DMS 273 (cell line): ENCODE results near the gene TFPI.
A peak's percentile ranks its signal among the peaks of the same experiment; 100 is the strongest.
"Not testable (repeated sequence)": the region's sequence is repeated elsewhere in the genome, so short reads cannot be mapped to it uniquely, and the experiment has no call there.

Source experiments
- DNase-seq: peaks from one replicate; lab custom pipeline; 2025; ENCODE audit not compliant: unreplicated experiment; lab: John Stamatoyannopoulos, UW

Gene TFPI

DNA sequence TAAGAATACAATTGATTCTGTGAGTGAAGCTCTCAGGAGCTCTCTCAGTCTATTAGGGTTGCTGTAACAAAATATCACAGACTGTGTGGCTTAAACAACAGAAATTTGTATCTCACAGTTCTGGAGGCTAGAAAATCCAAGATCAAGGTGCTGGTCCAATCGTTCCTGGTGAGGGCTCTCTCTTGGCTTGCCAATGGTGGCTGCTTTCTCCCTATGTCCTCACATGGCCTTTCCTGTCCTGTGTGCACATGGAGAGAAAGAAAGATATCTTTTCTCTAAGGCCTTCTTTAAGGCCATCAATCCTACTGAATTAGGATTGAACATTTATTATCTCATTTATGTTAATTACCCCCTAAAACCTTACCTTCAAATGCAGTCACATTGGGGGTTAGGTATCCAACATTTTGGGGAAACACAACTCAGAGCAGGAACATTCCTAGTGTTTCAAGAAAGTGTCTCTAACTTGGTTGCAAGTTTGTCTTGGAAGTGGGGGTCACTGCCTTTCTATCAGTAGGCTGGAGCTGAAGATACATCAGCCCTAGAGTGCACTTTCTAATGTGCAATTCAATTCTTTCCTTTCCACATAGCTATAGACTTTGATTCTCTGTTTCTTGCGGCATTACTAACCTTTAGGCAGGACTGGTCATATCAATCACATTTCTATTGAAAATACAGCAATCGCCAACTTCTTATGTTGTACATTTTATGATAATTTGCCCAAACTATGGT lies 24.8 kb downstream of the TFPI start:
- DNase-seq = no peak

DNA sequence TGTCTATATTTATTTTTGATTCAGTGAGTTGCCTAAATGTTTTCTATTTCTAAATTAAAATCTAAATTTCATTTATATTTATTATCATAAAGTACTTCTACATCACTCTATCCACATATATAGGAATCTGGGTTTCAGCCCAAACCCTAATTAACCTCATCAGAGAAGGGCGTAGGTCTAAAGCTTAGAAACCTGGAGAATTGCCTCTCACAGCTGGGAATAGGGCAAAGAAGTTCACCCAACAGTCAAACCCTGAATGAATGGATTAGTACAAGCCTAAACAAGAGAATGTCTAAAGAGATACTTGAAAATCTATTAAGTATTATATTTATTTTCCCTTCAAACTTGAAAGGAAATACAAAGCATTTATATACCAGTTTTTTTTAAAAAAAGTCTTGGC lies 26.2 kb downstream of the TFPI start:
- DNase-seq = no peak

DNA sequence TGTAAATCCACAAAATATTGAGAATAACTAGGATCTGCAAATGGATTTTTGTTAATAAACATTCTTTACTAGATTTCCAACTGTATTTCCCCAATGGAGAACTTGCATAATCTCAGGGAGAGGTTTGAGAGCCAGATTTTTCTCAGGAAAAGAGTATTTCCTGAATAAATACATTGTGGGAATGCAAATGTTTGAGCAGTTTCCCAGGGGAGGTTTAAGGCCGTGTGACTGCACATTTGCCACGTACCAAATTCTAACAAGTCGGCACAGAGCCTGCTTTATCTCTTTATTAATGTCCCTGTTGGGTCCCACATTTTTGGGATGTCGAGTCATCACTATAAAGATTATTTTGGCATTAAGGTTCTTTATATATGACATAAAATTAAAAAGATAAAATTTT lies 27.0 kb downstream of the TFPI start:
- DNase-seq = peak; percentile 20

DNA sequence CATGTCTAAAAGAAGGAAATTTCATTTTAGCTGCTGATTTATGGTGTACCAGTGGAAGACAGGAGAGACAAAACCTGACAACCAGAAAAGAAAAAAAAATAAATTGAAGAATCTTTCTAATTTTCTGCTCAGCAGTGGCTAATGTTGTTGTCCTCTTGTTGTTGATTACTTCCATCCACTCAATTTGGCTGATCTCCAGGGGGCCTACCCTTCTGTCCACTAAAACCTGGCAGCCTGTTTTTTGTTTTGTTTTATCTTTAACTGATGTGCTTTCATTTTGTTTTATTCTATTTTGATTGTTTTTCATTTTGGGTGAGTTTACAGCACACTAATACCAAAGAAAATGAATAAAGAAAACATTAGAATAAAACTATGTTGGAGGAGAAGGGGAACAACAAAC lies 27.4 kb downstream of the TFPI start:
- peak; percentile 38 for DNase-seq

DNA sequence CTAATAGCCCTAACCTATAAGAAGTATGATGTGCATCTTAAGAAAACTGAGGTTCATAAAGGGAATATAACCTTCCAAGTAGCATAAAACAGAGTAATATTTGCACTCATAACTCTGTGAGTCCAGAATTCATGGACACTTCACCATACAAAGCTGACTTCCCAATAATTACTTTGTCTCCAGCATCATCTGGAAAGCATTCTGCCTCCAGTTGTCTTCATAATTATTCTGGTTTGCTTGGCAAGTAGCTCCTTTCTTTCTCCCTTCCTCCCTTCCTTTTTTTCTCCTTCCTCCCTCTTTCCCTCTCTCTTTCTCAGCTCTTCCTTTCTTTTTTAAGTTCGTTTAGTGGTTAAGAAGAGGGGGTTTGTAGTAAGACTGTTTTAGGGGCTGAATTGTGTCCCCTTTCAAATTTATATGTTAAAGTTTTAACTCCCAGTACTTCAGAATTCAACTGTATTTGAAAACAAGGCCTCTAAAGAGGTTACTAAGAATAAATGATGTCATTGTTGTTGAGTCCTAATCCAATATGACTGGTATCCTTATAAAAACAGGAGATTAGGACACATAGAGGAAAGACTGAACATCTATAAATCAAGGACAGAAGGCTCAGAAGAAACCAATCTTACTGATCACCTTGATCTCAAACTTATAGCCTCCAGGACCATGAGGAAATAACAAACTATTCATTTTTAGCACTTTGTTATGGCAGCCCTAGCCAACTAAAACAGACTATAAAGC lies 28.9 kb downstream of the TFPI start:
- DNase-seq = no peak

DNA sequence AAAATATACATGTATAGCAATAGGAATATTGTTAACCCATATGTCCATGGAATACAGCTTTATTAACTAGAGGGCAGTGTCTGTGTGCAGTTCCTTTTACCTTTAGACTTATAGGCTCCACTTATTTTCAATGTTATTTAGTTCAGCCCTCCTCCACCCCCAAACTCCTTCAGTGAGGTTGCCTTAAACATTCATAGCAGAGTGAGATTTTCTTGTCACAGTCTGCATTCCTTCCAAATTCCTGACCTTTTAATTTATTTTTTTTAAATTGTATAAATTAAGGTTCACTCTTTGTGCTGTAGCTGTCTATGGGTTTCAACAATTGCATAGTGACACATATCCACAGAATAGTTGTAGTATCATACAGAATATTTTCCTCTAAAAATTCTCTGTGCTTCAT lies 30.9 kb downstream of the TFPI start:
- DNase-seq = no peak

DNA sequence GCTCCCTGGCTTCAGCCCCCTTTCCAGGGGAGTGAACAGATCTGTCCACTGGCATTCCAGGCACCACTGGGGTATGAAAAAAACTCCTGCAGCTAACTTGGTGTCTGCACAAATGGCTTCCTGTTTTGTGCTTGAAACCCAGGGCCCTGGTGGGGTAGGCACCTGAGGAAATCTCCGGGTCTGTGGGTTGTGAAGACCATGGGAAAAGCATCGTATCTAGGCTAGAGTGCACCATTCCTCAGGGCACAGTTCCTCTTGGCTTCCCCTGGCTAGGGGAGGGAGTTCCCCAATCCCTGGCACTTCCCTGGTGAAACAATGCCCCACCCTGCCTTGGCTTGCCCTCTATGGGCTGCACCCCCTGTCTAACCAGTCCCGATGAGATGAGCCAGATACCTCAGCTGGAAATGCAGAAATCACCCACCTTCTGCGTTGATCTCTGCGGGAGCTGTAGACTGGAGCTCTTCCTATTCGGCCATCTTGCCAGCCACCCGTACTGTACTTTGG lies 34.1 kb downstream of the TFPI start:
- DNase-seq = no peak

DNA sequence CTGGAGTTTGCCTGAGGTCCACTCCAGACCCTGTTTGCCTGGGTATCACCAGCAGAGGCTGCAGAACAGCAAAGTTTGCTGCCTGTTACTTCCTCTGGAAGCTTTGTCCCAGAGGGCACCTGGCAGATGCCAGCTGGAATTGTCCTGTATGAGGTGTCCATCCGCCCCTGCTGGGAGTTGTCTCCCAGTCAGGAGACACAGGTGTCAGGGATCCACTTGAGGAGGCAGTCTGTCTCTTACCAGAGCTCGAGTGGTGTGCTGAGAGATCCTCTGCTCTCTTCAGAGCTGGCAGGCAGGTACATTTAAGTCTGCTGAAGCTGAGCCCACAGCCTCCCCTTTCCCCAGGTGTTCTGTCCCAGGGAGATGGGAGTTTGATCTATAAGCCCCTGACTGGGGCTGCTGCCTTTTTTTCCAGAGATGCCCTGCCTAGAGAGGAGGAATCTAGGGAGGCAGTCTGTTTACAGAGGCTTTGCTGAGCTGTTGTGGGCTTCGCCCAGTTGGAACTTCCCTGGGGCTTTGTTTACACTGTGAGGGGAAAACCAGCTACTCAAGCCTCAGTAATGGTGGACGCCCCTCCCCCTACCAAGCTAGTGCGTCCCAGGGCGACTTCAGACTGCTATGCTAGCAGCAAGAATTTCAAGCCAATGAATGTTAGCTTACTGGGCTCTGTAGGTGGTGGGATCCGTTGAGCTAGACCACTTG lies 34.7 kb downstream of the TFPI start:
- no peak for DNase-seq

DNA sequence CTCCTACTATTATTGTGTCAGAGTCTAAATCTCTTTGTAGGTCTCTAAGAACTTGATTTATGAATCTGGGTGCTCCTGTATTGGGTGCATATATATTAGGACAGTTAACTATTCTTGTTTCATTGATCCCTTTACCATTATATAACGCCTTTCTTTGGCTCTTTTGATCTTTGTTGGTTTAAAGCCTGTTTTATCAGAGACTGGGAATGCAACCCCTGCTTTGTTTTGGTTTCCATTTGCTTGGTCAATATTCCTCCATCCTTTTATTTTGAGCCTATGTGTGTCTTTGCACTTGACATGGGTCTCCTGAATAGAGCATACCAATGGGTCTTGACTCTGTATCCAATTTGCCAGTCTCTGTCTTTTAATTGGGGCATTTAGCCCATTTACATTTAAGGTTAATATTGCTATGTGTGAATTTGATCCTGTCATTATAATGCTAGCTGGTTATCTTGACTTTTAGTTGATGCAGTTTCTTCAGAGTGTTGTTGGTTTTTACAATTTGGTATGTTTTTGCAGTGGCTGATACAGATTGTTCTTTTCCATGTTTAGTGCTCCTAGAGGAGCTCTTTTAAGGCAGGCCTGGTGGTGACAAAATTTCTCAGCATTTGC lies 36.4 kb downstream of the TFPI start:
- DNase-seq = not testable (repeated sequence)

DNA sequence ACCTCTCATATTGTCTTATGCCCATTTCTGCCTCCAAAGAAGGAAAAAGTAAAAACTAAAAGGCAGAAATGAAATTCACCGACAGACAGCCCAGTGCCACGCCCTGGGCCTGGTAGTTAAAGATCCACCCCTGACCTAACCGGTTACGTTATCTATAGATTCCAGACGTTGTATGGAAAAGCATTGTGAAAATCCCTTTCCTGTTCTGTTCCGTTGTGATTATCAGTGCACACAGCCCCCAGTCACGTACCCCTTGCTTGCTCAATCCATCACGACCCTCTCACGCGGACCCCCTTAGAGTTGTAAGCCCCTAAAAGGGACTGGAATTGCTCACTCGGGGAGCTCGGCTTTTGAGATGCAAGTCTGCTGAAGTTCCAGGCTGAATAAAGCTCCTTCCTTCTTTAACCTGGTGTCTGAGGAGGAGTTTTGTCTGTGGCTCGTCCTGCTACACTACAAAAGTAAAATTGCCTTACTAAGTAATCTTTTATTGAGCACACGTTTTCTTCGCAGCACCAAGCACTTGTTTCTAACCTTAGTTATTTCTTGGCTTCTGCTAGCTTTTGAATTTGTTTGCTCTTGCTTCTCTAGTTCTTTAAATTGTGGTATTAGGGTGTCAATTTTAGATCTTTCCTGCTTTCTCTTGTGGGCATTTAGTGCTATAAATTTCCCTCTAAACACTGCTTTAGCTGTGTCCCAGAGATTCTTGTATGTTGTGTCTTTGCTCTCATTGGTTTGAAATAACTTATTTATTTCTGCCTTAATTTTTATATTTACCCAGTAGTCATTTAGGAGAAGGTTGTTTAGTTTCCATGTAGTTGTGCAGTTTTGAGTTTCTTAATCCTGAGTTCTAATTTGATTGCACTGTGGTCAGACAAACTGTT lies 37.4 kb downstream of the TFPI start:
- DNase-seq = not testable (repeated sequence)

DNA sequence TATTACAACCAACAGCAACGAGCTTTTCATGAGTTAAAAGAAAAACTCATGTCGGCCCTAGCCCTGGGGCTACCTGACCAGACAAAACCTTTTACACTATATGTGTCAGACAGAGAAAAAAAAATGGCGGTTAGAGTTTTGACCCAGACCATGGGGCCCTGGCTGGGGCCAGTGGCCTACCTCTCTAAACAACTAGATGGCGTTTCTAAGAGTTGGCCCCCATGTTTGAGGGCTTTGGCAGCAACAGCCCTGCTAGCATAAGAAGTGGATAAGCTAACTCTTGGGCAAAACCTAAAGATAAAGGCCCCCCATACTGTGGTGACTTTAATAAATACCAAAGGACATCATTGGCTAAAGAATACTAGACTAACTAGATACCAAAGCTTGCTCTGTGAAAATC lies 39.3 kb downstream of the TFPI start:
- DNase-seq = no peak

DNA sequence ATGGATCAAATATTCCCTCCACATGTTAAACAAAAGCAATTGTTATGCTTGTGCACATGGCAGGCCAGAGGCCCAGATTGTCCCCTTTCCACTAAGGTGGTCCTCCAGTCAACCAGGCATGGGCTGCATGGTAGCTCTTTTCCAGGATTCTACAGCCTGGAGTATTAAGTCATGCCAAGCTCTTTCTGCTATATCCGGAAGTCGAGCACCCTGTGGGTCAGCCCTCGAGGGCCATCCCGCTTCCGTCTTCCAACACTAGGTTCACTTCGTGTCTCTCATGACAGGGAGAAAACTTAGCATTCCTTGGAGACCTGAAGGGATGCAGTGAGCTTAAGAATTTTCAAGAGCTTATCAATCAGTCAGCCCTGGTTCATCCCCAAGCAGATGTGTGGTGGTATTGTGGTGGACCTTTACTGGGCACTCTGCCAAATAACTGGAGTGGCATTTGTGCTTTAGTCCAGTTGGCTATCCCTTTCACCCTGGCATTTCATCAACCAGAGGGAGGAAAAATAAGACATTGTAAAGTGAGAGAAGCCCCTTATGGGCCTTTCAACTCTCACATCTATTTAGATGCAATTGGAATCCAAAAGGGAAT lies 39.9 kb downstream of the TFPI start:
- DNase-seq = not testable (repeated sequence)

DNA sequence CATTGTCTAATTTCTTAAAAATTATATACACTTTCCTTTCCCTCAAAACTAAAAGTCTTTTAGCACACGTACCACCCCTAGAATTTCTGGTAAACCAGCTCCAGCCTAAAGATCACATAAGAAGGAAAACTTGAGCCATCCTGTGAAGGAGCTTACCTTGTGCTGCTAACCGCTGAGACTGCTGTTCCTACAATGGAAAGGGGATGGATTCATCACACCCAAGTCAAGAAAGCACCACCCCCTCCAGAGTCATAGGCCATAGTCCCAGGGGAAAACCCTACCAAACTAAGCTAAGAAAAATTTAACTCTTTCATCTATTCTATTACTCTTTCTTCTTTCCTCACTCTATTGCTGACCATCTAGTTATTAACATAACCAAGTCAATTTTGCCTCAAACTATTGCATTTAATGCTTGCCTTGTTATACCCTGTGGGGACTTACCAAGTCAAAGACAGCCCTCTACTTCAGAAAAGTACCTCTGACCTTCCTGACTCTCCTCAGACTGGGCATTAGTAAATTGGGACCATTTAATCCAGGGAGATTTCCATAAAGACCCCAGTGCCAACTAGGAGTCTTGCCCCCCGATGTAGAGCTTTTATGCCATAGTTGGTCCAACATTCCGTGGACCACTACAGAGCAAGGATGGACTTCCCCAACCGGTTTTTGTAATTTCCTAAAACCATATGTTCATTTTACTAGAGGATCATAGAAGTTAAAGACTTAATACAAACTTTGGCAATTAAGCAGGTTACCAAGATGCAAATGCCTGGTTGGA lies 40.6 kb downstream of the TFPI start:
- DNase-seq = not testable (repeated sequence)

DNA sequence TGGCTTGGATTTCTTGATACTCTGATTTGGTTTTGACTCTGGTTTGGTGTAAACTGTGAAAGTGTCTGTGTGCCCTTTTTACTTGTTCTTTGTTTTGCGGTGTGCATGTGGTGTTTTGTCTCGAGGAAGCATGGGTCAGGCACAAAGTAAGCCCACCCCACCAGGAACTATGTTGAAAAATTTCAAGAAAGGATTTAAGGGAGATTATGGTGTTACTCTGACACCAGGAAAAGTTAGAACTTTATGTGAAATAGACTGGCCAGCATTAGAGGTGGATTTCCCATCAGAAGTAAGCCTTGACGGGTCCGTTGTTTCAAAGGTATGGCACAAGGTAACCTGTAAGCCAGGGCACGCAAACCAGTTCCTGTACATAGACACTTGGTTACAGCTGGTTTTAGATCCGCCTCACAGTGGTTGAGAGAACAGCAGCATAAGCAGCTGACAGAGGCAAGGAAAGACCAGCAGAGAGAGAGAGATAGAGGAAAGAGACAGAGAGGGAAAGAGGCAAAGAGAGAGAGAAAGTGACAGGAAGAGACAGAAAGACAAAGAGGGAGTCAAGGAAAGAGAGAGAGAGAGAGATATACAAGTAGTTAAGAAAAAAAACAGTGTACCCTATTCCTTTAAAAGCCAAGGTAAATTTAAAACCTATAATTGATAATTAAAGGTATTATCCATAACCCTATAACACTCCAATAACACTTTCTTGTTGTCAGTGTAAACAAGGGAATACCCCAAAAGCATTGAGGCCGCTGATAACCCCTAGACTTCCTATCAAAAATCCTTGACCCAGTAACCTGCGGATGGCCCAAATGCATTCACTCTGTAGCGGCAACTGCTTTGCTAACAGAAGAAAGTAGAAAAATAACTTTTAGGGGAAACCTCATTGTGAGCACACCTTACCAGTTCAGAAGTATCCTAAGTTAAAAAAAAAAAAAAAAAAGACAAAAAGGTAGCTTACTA lies 42.6 kb downstream of the TFPI start:
- no peak for DNase-seq

DNA sequence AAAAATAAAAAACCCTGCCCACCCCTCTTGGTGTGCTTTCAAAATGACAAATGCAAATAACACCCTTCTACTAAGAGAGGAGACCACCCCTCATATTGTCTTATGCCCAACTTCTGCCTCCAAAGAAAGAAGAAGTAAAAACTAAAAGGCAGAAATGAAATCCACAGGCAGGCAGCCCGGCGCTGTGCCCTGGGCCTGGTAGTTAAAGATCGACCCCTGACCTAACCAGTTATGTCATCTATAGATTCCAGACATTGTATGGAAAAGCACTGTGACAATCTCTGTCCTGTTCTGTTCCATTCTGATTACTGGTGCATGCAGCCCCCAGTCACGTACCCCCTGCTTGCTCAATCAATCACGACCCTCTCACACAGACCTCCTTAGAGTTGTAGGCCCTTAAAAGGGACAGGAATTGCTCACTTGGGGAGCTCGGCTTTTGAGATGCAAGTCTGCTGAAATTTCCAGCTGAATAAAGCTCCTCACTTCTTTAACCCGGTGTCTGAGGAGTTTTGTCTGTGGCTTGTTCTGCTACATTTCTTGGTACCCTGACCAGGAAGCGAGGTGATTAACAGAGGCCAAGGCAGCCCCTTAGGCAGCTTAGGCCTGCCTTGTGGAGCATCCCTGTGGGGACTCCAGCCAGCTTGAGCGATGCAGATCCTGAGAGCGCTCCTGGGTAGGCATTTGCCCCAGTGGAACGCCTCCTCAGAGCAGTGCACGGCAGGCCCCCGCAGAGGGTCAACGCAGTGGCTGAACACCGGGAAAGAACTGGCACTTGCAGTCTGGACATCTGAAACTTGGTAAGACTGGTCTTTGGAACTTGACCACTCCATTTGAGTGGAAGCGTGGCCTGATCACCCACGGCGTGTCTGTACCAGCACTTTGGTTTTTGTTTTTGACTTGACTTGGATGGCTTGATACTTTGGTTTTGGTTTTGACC lies 43.5 kb downstream of the TFPI start:
- DNase-seq = not testable (repeated sequence)

DNA sequence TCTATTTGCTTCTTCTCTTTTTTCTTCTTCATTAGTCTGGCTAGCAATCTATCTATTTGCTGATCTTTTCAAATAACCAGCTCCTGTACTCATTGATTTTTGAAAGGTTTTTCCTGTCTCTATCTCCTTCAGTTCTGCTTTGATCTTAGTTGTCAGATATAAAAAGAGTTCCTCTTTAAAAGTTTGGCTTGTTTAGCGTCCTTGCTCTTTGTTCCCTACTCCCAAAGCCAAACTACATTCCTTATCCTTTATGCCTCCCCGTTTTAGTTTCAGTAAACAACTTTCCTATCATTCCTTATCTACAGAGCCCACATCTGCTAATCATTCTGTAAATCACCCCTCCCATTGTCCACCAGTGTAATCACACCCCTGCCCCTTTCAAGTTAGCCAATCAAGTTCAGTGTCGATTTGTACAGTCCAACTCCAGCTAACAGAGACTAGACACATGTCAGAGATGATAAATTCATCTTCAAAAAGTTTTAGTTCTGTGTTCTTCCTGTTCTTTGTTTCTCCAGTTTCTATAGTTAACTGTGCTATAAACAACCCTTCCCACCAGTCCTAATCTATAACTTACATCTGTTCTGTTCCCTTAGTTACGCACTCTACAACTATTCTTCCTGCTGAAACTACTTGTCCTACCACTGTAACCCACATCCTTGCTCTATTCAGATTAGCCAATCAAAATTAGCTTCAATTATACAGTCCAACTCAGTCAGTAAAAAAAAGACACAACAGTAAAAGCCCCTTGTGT lies 44.4 kb downstream of the TFPI start:
- DNase-seq = no peak
